DND-41 (cell line): ENCODE results near the gene KRTCAP2.
"Not testable (repeated sequence)": the region's sequence is repeated elsewhere in the genome, so short reads cannot be mapped to it uniquely, and the experiment has no call there.

ENCODE experiments used
- CTCF ChIP-seq: IDR thresholded peaks from 2 replicates; pipeline ENCODE4 v1.5.1; 2012; ENCODE audit warnings: borderline replicate concordance, low read length, moderate library complexity, mild to moderate bottlenecking; ENCODE audit not compliant: poor library complexity, severe bottlenecking; ENCODE audit errors: extremely low read depth
- EZH2 ChIP-seq: IDR thresholded peaks from 3 replicates; pipeline ENCODE4 v1.6.1; 2012; ENCODE audit warnings: borderline replicate concordance, low read depth, mild to moderate bottlenecking, moderate library complexity, low read length, inconsistent platforms; ENCODE audit not compliant: severe bottlenecking

- not testable (repeated sequence) for TF ChIP-seq CTCF, EZH2
Observed at GRCh38 chr1:155189926-155190325, 16.8 kb upstream of the KRTCAP2 start.
